HG03280 (cell line): ENCODE results near the gene ADAMTS20.
"Not testable (repeated sequence)": the region's sequence is repeated elsewhere in the genome, so short reads cannot be mapped to it uniquely, and the experiment has no call there.

Source experiments
- ATAC-seq: cut with Tn5 transposase; IDR thresholded peaks from one replicate; pipeline ENCODE4 v1.9.1; 2021; ENCODE audit warnings: mild to moderate bottlenecking, moderate library complexity; ENCODE audit not compliant: unreplicated experiment

ADAMTS20 gene, protein sequence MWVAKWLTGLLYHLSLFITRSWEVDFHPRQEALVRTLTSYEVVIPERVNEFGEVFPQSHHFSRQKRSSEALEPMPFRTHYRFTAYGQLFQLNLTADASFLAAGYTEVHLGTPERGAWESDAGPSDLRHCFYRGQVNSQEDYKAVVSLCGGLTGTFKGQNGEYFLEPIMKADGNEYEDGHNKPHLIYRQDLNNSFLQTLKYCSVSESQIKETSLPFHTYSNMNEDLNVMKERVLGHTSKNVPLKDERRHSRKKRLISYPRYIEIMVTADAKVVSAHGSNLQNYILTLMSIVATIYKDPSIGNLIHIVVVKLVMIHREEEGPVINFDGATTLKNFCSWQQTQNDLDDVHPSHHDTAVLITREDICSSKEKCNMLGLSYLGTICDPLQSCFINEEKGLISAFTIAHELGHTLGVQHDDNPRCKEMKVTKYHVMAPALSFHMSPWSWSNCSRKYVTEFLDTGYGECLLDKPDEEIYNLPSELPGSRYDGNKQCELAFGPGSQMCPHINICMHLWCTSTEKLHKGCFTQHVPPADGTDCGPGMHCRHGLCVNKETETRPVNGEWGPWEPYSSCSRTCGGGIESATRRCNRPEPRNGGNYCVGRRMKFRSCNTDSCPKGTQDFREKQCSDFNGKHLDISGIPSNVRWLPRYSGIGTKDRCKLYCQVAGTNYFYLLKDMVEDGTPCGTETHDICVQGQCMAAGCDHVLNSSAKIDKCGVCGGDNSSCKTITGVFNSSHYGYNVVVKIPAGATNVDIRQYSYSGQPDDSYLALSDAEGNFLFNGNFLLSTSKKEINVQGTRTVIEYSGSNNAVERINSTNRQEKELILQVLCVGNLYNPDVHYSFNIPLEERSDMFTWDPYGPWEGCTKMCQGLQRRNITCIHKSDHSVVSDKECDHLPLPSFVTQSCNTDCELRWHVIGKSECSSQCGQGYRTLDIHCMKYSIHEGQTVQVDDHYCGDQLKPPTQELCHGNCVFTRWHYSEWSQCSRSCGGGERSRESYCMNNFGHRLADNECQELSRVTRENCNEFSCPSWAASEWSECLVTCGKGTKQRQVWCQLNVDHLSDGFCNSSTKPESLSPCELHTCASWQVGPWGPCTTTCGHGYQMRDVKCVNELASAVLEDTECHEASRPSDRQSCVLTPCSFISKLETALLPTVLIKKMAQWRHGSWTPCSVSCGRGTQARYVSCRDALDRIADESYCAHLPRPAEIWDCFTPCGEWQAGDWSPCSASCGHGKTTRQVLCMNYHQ (N-terminal part only)

DNA sequence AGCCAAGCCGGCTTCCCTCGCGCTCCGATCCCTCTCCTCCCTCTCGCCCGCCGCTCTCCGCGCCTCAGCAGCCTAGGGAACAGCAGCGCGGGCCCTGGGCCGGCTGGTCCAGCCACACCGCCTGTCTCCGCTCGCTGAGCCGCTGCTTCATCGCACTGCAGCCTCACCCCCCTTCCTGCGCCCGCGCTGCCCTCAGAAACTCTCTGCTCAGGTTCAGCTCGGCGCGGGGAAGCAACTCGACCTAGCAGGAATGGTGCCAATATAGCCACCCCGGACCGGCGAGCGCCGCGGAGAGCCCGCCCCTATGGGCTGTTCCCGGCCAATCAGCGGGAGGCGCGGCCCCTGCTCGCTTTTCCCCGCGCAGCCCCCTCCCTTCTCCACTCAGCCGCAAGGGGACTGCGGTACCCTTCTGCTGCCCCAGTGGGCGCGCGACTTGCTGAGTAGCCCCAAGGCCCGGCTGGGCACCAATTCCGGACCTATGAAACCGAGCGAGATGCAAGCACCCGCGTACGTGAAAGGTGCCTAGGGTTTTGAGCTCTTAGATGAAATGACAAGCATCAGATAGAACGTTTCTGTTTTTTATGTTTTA is at the start of gene ADAMTS20:
ADAMTS20 (minus strand) TSS at position 233 of the 589 bp plus-strand sequence. CDS start 282 bp downstream, outside the sequence.
- ATAC-seq: no peak

- no peak for ATAC-seq
Observed at GRCh38 chr12:43599708-43600107, 47.7 kb upstream of the ADAMTS20 start.

DNA sequence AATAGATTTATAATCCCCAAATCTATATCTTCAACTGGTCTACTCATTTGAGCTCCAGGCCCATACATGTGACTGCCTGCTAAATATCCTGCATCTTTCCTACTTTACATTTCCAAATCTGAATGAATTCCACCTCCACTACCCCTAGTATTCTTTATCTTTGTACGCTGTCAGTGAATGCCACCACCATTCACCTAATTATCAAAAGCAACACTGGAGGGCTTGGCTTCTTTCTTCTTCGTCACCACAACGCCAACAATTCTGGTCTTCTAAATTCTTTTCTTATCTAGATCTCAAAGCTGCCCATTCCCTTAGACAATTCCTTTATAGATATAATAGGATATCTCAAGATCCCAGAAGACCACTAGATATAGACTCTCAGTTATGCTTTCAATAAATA is 47.1 kb upstream of the ADAMTS20 start:
- no peak for ATAC-seq

DNA sequence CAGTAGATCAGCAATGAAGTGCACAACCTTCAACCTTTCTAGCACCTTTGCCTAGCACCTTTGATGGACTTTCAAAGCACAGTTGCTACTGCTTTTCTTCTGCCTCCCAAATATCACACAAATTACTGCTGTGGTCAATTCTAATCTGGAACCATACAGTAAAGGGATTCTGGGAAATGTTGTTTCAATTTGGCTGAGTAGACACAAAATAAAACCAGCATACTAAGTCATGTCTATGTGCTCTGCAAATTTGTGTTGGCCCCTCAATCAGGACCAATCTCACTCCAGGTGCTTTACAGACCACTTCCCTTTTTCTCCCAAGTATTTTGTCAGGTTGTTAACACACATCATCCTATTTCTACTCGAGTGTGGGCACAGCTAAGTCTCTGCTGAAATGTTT is 38.3 kb upstream of the ADAMTS20 start:
- ATAC-seq: no peak

- no peak for ATAC-seq
Observed at GRCh38 chr12:43586646-43587245, 34.7 kb upstream of the ADAMTS20 start.

DNA sequence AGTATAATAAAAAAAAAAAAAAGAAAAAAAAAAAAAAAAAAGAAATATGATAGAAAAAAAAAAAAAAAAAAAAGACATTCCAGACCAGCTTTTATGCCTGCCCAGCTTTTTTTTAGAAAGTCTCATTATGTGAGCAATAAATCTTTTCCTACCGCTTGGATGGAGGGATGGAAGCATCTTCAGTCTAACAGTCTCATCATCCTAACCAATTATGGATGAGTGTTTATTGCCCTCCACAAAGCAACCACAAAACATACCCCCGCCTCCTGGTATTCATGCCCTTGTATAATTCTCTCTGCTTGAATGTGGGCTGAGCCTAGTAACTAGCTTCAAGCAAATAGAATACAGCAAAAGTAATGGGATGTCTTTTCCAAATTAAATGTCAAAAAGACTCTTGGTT is 33.7 kb upstream of the ADAMTS20 start:
- no peak for ATAC-seq

DNA sequence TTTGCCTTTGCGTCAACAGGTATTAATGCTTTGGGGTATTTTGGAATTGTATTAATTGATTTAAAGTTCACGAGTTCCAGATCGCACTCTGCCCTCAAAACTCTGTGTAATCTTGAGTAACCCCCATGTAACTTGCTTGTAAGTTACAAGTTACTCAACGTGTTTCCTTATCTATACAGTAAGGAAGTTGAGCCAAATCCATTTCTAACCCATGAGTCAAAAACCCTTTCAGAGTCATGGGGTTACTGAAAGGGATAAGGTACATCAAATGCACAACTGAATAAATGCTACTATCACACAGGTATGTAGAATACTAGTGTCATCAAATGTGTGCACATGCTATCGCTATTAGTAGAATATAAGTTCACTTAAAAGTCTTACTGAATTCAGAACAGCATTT is 28.6 kb upstream of the ADAMTS20 start:
- no peak for ATAC-seq

- no peak for ATAC-seq
Observed at GRCh38 chr12:43579206-43579605, 27.2 kb upstream of the ADAMTS20 start.

DNA sequence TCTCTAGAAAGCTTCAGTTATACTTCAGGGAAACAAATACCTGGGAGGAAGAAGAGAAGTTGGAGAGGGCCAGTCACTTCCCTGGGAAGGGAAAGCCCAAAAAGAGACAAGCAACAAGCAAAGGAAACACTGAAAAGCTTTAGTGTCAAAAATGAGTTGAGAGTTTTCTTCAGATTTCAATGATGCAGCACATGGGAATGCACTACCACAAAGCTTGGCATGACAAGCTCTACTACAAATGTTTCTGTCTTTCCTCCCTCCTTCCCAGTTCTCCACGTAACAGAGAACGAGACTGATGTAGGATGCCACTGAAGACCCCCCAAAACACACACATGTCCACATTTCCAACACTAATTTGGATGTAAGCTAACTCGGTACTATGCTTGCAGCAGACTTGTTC is 26.8 kb upstream of the ADAMTS20 start:
- ATAC-seq: no peak

DNA sequence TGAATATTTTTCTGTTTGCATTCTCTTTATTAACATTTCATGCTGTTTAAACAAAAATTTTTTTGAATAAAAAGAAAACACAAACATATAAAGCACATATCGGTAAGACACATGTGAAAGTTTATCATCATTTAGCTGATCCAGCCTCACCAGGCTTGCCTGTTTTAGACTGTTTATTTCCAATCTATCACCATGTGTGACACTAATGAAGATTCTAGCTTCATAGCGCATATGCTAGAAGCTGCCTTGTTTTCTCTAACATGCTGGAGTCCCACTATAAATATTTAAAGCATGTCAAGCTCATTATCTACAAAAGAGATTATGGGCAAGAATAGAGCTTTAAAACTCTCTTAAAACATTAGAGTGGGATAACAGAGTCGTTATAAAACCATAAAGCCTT is 25.4 kb upstream of the ADAMTS20 start:
- ATAC-seq: no peak

GRCh38 chr12:43576162-43576561 is 24.2 kb upstream of the ADAMTS20 start:
- ATAC-seq: no peak

- no peak for ATAC-seq
Observed at GRCh38 chr12:43571885-43572284, 19.9 kb upstream of the ADAMTS20 start.

GRCh38 chr12:43556057-43556456 is 4.1 kb upstream of the ADAMTS20 start:
- no peak for ATAC-seq

- ATAC-seq: no peak
Observed at GRCh38 chr12:43551279-43551970, 578 bp downstream of the ADAMTS20 start.

- ATAC-seq: no peak
Observed at GRCh38 chr12:43550831-43551271, 1.2 kb downstream of the ADAMTS20 start.

DNA sequence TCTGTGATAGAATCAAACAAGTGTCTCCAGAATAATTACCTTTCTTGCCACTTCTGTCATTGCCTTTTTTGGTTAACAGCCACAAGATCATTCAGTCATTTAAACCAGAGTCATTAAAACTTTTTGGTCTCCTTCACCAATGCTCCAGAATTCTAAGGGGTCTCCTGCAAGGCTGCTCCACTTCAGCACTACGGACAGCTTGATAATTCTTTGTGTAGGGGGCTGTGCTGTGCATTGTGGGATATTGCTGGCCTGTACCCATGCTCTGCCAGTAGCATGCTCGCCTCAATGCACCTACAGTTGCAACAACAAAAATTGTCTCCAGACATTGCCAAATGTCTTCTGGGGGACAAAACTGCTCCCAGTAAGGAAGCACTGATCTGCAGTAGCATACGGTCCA is 7.3 kb downstream of the ADAMTS20 start:
- ATAC-seq: no peak

DNA sequence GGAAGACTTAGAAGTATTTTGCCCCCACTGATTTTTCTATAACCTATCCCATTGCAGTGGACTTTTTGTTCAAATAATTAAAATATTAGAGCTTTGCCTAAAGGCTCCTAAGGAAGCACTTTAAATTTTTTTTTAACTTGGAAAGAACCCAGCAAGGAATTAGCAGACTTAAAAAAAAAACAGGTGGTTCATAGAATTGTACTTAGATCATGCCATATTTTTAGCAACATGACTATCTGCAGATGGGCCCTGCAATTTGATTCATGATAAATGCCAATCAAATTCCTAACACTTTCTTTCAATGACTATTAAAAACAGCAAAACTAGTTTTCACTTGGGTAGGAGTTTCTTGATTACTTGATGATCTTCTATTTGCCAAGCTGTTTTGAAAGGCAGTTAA is 11.5 kb downstream of the ADAMTS20 start:
- ATAC-seq: no peak

GRCh38 chr12:43537675-43538074 is 14.3 kb downstream of the ADAMTS20 start:
- not testable (repeated sequence) for ATAC-seq

DNA sequence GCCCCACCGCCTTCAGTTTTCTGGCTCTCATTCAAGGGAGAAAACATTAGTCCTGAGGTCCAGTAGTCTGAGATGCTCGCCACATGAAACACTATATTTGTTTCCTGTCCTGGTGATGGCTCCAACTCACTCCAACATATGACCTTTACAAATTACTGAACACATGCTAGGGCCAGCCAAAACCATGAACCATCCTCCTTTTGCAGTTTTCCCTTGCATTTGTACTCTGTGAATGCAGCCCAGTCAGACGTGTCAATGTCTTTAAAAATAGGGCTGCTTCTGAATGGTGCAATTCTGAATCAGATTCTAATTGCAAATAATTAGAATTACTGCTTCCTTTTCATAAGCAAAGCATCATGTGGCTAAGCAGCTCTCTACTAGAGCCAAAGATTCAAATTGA is 36.0 kb downstream of the ADAMTS20 start:
- ATAC-seq: no peak

DNA sequence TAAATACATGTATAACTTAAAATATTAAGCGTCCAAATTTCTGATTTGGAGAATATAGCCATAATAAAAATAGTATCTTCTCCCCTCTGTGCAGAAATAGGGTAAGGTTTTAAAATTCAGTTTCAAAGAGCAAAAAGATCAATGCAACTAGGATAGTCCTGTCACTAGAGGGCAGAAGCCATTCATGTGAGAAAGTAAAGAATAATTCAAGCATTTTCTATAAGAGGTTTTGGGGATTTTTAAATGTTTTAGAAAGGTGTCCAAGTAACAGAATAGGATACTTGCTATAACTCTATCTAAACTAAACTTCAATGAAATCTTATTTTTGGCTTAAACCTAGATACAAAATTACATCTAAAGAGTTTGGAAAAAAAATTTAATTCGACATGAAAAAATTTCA is 50.3 kb downstream of the ADAMTS20 start:
- ATAC-seq: no peak
